Stimulated activated CD4-positive, alpha-beta T cell treated with anti-CD3 and anti-CD28 coated beads, Interleukin-12 subunit alpha, Interleukin-12 subunit beta, amount 100 ng/mL, for 48 hours (primary cell): Measurements from ENCODE around the gene CMTM4.
"Not testable (repeated sequence)": the region's sequence is repeated elsewhere in the genome, so short reads cannot be mapped to it uniquely, and the experiment has no call there.

Experiments used
- DNase-seq, 3 donors: peaks; one replicate each; pipeline ENCODE4 v3.0.0-alpha.2; 2020; ENCODE audit warnings: low read depth in 2 of 3, low spot score in 1 of 3

Gene CMTM4

GRCh38 chr16:66676599-66676998 lies 19.9 kb downstream of the CMTM4 start:
- DNase-seq, result no peak

- DNase-seq, result no peak
These were observed 22.9 kb downstream of the CMTM4 start for GRCh38 chr16:66673691-66674090.

- no peak for DNase-seq
These were observed 25.7 kb downstream of the CMTM4 start for GRCh38 chr16:66670691-66671388.

- DNase-seq, result no peak
These were observed 27.6 kb downstream of the CMTM4 start for GRCh38 chr16:66668777-66669444.

DNA sequence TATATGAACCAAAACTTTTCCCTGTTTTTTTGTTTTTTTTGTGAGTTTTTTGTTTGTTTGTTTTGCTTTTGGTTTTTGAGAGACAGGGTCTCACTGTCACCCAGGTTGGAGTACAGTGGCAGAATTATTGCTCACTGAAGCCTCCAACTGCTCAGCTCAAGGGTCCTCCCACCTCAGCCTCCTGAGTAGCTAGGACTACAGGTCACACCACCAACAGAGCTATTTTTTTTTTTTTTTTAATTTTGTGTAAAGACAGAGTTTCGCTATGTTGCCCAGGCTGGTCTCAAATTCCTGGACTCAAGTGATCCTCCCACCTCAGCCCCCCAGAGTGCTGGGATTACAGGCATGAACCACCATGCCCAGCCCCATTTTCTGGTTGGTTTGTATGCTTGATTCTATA lies 28.6 kb downstream of the CMTM4 start:
- DNase-seq, result no peak

GRCh38 chr16:66662445-66663194 lies 33.9 kb downstream of the CMTM4 start:
- no peak for DNase-seq

DNA sequence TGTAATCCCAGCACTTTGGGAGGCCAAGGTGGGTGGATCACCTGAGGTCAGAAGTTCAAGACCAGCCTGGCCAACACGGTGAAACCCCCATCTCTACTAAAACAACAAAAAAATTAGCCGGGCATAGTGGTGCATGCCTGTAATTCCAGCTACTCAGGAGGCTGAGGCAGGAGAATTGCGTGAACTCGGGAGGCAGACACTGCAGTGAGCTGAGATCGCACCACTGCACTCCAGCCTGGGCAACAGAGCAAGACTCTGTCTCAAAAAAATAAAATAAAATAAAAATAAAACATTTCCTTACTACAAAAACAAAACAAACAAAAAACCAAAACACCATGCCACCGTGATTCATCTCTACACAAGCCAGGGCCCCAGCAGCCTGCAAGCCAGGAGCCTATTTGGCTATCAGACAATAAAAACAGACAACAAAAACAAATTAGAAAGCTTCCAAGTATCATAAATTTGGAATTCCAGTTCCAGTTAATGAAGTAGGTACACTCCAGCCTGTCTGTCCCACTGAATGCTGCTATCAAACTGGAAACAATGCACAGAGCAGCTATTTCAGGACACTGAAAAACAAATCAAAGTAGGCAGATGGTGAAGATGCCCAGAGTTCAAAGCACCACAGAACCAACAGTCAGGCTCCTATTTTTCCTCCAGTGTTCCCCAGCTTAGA lies 34.7 kb downstream of the CMTM4 start:
- DNase-seq, result not testable (repeated sequence)

- DNase-seq, result no peak
These were observed 35.4 kb downstream of the CMTM4 start for GRCh38 chr16:66661210-66661560.

DNA sequence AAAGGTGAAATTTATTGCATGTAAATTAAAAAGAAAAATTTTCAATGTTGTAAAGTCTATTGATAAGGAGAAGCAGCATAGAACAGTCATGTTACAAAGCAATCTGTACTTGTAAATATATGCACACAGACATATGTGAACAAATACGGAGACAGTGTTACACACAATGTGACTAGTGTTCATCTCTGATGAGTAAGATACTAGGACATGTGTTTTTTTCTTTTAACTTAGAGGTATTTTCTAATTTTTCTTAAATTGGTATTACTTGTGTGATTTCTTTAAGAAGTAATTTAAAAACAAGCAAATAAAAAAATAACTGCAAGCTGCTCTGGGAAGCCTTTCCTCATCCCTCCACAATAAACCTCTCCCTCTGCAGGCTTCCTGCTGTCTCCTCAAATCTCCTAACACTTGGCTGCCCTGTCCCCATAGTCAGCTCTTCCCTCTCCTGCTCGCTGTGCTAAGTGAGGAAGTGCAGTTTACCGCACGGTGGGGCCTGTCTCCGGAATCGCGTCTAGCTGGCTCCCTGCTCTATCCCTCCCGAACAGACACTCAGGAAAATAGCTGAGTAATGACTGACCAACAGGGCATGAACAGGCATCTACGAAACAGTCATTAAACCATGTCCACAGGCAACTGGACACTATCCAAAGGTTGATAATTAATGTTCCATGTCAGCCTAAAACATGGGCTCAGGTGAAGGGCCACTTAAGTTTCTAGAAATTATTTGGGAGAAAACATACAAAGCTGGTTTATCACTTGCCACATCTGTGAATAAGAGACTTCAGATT lies 35.9 kb downstream of the CMTM4 start:
- DNase-seq, result no peak

DNA sequence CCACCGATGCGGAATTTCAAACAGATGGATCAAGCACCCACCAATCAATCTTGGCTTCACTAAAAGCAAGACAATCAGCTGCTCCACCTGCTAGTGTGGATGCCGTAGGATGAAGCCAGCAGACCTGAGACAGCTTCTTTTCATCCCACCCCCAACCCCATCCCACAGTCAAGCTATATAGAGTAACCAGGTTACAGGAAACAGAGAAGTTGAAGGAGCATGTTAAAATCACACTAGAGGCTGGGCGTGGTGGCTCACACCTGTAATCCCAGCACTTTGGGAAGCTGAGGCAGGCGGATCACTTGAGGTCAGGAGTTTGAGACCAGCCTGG lies 37.7 kb downstream of the CMTM4 start:
- no peak for DNase-seq

DNA sequence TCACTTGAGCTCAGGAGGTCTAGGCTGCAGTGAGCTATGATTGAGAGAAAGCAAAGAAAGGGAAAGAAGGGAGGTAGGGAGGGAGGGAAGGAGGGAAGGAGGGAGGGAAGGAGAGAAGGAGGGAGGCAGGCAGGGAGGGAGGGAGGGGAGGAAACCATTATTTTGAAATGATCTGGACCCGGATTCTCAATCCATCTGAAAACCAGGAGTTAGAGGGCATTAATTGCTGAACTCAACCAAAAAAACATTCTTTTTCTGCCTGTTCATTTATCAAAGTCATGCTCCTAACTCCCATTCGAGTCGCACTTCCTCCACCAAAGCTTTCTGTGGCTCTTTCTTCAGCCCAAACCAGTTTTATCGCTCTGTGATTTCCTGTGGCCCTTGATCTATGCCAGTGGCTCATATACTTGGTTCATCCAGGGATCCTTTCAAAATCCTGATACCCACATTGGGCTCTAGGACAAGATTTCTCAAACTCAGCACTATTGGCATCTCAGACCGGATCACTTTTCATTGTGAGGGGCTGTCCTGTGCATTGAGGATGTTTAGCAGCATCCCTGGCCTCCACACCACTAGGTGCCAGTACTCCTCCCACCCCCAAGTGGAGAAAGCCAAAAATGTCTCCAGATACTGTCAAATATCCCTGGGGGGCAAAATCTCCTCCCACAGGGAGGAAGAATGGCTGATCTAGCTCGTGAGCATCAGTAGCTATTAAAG lies 38.2 kb downstream of the CMTM4 start:
- no peak for DNase-seq

DNA sequence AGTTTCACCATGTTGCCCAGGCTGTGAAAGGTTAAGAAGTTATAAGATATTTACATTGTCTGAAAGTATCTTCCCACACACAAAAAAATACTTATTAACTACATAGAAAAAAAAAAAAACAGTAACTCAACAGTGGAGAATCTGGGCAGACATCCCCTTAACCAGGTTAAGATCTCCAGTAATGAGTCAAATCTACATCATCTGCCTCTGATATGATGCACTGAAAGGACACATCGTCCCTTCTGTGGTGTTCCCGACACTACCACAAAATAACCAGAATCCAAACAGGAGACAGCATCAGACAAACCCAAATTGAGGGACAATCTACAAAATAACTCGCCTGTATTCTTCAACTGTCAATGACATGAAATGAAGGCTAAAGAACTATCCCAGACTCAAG lies 40.0 kb downstream of the CMTM4 start:
- DNase-seq, result no peak

- DNase-seq, result no peak
These were observed 42.8 kb downstream of the CMTM4 start for GRCh38 chr16:66653581-66654350.

GRCh38 chr16:66652661-66653360 lies 43.7 kb downstream of the CMTM4 start:
- DNase-seq, result no peak

DNA sequence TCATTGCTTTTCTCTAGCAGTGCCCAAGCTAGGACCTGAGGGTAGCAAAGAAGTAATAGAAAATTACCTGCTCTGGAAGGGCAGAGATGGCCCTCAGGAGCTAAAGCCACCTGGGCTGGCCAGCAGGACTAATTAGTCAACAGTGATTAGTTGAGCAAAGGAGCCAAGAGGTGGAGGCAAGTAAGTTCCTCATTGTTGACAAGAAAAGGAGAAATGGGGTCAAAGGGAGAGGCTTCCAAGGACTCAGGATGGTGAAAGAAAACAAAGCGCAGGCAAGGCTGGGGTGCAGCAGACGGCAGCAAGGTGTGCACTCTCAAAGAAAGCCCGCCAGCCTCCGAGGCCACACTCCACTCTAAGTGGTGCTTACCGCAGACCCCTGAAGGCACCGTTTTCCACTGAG lies 44.6 kb downstream of the CMTM4 start:
- DNase-seq, result no peak

- DNase-seq, result no peak
These were observed 45.1 kb downstream of the CMTM4 start for GRCh38 chr16:66651474-66651765.

- peak; percentile 63 to 83 (median 67) for DNase-seq
These were observed 45.7 kb downstream of the CMTM4 start for GRCh38 chr16:66650707-66651473.

DNA sequence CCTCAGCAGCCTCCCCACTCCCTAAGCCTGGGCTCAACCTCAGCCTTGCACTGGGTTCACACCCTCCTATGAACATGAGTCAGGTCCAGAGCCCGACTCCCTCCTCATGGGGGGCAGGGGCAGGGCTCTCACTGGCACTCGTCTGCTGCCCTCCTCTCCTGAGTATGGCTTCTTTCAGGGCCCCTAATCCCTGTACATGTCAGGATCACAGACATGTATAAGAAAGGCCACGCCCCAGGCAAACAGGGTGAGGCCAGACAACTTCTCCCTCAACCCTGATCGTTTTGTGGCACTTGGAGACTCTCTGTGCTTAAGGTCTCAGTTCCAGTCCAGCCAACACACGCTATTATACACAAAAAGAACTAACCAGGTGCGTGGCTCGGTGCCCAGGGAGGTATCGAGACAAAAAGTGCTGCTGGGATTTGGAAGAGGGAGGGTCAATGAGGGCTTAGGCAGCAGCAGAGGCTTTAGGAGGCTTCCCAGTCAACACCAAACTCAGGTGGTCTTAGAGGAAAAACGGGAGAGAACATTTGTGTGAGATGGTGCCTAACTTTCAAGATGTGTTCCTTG lies 46.8 kb downstream of the CMTM4 start:
- no peak for DNase-seq
